ENCODE measurements around the gene VMAC.

Gene VMAC

DNA sequence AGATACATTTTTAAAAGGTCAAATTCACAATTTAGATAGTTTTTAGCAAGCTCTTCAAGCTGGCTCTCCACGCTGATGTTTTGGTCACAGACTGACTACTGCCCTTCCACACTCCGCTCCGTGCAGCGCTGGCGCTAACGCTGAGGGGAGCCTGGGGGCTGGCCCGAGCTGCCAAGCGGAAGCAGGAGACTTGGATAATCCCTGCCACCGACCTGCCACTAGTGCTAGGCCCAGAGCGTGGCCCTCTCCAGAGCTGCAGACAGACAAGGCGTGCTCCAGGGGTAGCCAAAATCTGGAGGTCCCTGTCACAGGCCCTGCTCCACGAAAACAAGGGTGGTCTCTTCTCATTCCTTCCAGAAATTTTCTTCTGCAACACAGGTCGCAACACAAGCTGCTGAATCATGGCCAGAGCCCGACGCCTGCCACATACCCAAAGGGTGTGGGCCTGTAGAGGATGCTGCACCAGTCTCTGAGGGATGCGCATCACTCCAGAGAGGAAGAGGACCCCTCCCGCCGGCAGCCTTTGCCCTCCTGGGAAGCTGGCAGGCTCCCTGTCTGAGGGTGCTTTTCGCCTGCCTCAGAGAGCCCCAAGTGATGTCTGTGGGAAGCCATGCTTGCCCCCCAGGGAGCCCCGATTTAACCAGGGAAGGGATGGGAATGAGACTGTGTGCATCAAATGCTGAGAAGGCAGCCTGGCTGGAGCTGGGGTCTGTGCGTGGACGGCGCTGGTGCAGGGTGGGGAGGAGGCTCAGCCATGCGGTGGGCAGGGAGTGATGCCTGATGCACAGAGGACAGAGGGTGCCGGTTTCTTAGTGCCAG is 31.0 kb downstream of the VMAC start:
- TF ChIP-seq, protein P1, sequence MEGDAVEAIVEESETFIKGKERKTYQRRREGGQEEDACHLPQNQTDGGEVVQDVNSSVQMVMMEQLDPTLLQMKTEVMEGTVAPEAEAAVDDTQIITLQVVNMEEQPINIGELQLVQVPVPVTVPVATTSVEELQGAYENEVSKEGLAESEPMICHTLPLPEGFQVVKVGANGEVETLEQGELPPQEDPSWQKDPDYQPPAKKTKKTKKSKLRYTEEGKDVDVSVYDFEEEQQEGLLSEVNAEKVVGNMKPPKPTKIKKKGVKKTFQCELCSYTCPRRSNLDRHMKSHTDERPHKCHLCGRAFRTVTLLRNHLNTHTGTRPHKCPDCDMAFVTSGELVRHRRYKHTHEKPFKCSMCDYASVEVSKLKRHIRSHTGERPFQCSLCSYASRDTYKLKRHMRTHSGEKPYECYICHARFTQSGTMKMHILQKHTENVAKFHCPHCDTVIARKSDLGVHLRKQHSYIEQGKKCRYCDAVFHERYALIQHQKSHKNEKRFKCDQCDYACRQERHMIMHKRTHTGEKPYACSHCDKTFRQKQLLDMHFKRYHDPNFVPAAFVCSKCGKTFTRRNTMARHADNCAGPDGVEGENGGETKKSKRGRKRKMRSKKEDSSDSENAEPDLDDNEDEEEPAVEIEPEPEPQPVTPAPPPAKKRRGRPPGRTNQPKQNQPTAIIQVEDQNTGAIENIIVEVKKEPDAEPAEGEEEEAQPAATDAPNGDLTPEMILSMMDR (IDR thresholded peaks at IDR 0.05; ENCODE audit: low read depth, low read length, poor library complexity, severe bottlenecking): no peak
- TF ChIP-seq EZH2phosphoT487 (IDR thresholded peaks at IDR 0.05; ENCODE audit: borderline replicate concordance, low read length): no peak
- no peaks in the 10 kb centered on the region for H3K4me1 ChIP-seq (ENCODE audit: control insufficient read depth, low read length)
- peaks cover 3% of the 10 kb centered on the region; the same call in 1 of the 2 replicates for H4K20me1 ChIP-seq (ENCODE audit: control insufficient read depth, insufficient read depth, low read depth, low read length)
- no peaks in the 10 kb centered on the region for H3K9me3 ChIP-seq (ENCODE audit: control insufficient read depth, insufficient read depth, low read length)
- H3K4me3 ChIP-seq (ENCODE audit: low read length): no peak overlapping the region
- H3K27me3 ChIP-seq (ENCODE audit: control insufficient read depth, low read length): no peaks in the 10 kb centered on the region
- H3K36me3 ChIP-seq (ENCODE audit: control insufficient read depth, low read length): peaks cover 60% of the 10 kb centered on the region
- peaks cover 30% of the 10 kb centered on the region for H3K79me2 ChIP-seq (ENCODE audit: control insufficient read depth, low read length)
- H3K4me2 ChIP-seq (ENCODE audit: low read length): no peak overlapping the region
- H3K9me2 ChIP-seq (replicated peaks; ENCODE audit: control insufficient read depth, low read length): no peaks in the 10 kb centered on the region
- no peaks in the 10 kb centered on the region for H3F3A ChIP-seq (ENCODE audit: control insufficient read depth, insufficient read depth)
- H3K27ac ChIP-seq (ENCODE audit: low read depth, low read length): no peak overlapping the region

DNA sequence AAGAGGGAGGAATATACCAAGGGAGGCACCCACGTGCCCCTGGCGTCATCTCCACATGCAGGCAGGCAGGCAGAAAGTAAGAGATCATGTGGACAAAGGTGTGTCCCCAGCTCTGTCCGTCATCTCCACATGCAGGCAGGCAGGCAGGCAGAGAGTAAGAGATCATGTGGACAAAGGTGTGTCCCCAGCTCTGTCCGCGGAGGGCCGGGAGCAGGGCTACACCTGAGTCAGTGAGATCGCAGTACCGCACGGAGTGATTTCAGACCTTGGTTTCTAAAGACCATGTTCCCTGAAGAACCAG is 31.6 kb downstream of the VMAC start:
- Histone ChIP-seq H3K4me2 (ENCODE audit: low read length) (no peak overlapping the region), H3K27me3 (ENCODE audit: control insufficient read depth, low read length) (no peaks in the 10 kb centered on the region), H3K36me3 (ENCODE audit: control insufficient read depth, low read length) (peaks cover 59% of the 10 kb centered on the region), H4K20me1 (ENCODE audit: control insufficient read depth, insufficient read depth, low read depth, low read length) (peaks cover 3% of the 10 kb centered on the region; the same call in 1 of the 2 replicates), H3K9me2 (replicated peaks; ENCODE audit: control insufficient read depth, low read length) (no peaks in the 10 kb centered on the region), H3K9me3 (ENCODE audit: control insufficient read depth, insufficient read depth, low read length) (no peaks in the 10 kb centered on the region), H3K4me3 (ENCODE audit: low read length) (no peak overlapping the region), H3K27ac (ENCODE audit: low read depth, low read length) (no peak overlapping the region), H3F3A (ENCODE audit: control insufficient read depth, insufficient read depth) (no peaks in the 10 kb centered on the region), H3K4me1 (ENCODE audit: control insufficient read depth, low read length) (no peaks in the 10 kb centered on the region), H3K79me2 (ENCODE audit: control insufficient read depth, low read length) (peaks cover 31% of the 10 kb centered on the region)
- no peak for TF ChIP-seq EZH2phosphoT487 (IDR thresholded peaks at IDR 0.05; ENCODE audit: borderline replicate concordance, low read length)
- TF ChIP-seq, protein P1 (IDR thresholded peaks at IDR 0.05; ENCODE audit: low read depth, low read length, poor library complexity, severe bottlenecking): no peak

DNA sequence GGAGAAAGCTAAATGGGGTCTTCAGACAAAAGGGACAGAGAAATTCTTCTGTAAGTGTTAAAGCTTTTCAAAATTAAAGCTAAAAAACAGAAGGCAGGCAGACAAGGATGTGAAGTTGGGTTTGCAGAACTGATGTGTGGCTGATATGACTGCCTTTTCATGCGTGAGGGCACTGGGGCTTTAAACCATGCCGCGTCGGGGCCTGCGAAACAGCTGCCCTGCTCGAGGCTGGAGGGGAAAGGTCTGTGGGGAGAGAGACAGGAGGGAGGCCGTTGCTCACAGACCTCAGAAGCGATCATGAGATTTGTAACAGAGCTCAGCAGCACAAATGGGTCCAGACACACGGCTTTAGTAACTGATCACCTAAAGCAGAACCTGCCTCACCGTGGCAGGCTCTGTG is 32.9 kb downstream of the VMAC start:
- H3K79me2 ChIP-seq (ENCODE audit: control insufficient read depth, low read length): peaks cover 35% of the 10 kb centered on the region
- no peak overlapping the region for H3K27ac ChIP-seq (ENCODE audit: low read depth, low read length)
- H3K9me2 ChIP-seq (replicated peaks; ENCODE audit: control insufficient read depth, low read length): no peaks in the 10 kb centered on the region
- H4K20me1 ChIP-seq (ENCODE audit: control insufficient read depth, insufficient read depth, low read depth, low read length): peaks cover 3% of the 10 kb centered on the region; the same call in 1 of the 2 replicates
- no peaks in the 10 kb centered on the region for H3F3A ChIP-seq (ENCODE audit: control insufficient read depth, insufficient read depth)
- no peaks in the 10 kb centered on the region for H3K4me1 ChIP-seq (ENCODE audit: control insufficient read depth, low read length)
- no peaks in the 10 kb centered on the region for H3K9me3 ChIP-seq (ENCODE audit: control insufficient read depth, insufficient read depth, low read length)
- no peak for TF ChIP-seq EZH2phosphoT487 (IDR thresholded peaks at IDR 0.05; ENCODE audit: borderline replicate concordance, low read length)
- TF ChIP-seq, protein P1 (IDR thresholded peaks at IDR 0.05; ENCODE audit: low read depth, low read length, poor library complexity, severe bottlenecking): no peak
- no peak overlapping the region for H3K4me2 ChIP-seq (ENCODE audit: low read length)
- peaks cover 61% of the 10 kb centered on the region for H3K36me3 ChIP-seq (ENCODE audit: control insufficient read depth, low read length)
- no peak overlapping the region for H3K4me3 ChIP-seq (ENCODE audit: low read length)
- no peaks in the 10 kb centered on the region for H3K27me3 ChIP-seq (ENCODE audit: control insufficient read depth, low read length)

Data from DOHH2 (cell line).